ENCODE data around the gene HINT3. TPM values are rescaled to one million over a fixed set of nuclear protein-coding genes. Genes with fewer than 3 reads are reported as not detected.

The HINT3 gene
- total and polyA plus RNA-seq, 2 of the 13 experiments (the other 11 are each of a cell fraction or from before 2014, with no cell fraction given): 3.1 to 22.8 TPM

- TF ChIP-seq, protein P1, sequence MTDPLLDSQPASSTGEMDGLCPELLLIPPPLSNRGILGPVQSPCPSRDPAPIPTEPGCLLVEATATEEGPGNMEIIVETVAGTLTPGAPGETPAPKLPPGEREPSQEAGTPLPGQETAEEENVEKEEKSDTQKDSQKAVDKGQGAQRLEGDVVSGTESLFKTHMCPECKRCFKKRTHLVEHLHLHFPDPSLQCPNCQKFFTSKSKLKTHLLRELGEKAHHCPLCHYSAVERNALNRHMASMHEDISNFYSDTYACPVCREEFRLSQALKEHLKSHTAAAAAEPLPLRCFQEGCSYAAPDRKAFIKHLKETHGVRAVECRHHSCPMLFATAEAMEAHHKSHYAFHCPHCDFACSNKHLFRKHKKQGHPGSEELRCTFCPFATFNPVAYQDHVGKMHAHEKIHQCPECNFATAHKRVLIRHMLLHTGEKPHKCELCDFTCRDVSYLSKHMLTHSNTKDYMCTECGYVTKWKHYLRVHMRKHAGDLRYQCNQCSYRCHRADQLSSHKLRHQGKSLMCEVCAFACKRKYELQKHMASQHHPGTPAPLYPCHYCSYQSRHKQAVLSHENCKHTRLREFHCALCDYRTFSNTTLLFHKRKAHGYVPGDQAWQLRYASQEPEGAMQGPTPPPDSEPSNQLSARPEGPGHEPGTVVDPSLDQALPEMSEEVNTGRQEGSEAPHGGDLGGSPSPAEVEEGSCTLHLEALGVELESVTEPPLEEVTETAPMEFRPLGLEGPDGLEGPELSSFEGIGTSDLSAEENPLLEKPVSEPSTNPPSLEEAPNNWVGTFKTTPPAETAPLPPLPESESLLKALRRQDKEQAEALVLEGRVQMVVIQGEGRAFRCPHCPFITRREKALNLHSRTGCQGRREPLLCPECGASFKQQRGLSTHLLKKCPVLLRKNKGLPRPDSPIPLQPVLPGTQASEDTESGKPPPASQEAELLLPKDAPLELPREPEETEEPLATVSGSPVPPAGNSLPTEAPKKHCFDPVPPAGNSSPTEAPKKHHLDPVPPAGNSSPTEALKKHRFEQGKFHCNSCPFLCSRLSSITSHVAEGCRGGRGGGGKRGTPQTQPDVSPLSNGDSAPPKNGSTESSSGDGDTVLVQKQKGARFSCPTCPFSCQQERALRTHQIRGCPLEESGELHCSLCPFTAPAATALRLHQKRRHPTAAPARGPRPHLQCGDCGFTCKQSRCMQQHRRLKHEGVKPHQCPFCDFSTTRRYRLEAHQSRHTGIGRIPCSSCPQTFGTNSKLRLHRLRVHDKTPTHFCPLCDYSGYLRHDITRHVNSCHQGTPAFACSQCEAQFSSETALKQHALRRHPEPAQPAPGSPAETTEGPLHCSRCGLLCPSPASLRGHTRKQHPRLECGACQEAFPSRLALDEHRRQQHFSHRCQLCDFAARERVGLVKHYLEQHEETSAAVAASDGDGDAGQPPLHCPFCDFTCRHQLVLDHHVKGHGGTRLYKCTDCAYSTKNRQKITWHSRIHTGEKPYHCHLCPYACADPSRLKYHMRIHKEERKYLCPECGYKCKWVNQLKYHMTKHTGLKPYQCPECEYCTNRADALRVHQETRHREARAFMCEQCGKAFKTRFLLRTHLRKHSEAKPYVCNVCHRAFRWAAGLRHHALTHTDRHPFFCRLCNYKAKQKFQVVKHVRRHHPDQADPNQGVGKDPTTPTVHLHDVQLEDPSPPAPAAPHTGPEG (CRISPR knock-in tag; IDR thresholded peaks at IDR 0.05): 0 out of 2 replicates have a peak, but pooled peaks have one; percentile 46
- TF ChIP-seq, protein P2, sequence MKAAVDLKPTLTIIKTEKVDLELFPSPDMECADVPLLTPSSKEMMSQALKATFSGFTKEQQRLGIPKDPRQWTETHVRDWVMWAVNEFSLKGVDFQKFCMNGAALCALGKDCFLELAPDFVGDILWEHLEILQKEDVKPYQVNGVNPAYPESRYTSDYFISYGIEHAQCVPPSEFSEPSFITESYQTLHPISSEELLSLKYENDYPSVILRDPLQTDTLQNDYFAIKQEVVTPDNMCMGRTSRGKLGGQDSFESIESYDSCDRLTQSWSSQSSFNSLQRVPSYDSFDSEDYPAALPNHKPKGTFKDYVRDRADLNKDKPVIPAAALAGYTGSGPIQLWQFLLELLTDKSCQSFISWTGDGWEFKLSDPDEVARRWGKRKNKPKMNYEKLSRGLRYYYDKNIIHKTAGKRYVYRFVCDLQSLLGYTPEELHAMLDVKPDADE (CRISPR knock-in tag; IDR thresholded peaks at IDR 0.05): peak; percentile 67; the same call in 1 of the 2 replicates
- TF ChIP-seq ZFP36L2 (CRISPR knock-in tag; IDR thresholded peaks at IDR 0.05): no peak
- no peak for TF ChIP-seq PBX3 (CRISPR knock-in tag; IDR thresholded peaks at IDR 0.05; ENCODE audit: borderline replicate concordance)
- TF ChIP-seq KIAA2018 (CRISPR knock-in tag; IDR thresholded peaks at IDR 0.05; ENCODE audit: borderline replicate concordance): 0 out of 2 replicates have a peak, but pooled peaks have one; percentile 44
- TF ChIP-seq, protein P3, sequence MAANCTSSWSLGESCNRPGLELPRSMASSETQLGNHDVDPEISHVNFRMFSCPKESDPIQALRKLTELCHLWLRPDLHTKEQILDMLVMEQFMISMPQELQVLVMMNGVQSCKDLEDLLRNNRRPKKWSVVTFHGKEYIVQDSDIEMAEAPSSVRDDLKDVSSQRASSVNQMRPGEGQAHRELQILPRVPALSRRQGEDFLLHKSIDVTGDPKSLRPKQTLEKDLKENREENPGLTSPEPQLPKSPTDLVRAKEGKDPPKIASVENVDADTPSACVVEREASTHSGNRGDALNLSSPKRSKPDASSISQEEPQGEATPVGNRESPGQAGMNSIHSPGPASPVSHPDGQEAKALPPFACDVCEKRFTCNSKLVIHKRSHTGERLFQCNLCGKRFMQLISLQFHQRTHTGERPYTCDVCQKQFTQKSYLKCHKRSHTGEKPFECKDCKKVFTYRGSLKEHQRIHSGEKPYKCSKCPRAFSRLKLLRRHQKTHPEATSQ (CRISPR knock-in tag; IDR thresholded peaks at IDR 0.05; ENCODE audit: borderline replicate concordance): 0 out of 2 replicates have a peak, but pooled peaks have one; percentile 83
- peak; percentile 75; the same call in 1 of the 2 replicates for TF ChIP-seq ZSCAN12 (CRISPR knock-in tag; IDR thresholded peaks at IDR 0.05)
- TF ChIP-seq ZNF3 (CRISPR knock-in tag; IDR thresholded peaks at IDR 0.05): 0 out of 2 replicates have a peak, but pooled peaks have one; percentile 13
Measured at GRCh38 chr6:125985979-125986300, 29.4 kb downstream of the HINT3 start (continued).
